Measurements from ENCODE around the gene C18orf32. TPM values are rescaled to one million over a fixed set of nuclear protein-coding genes. Genes with fewer than 3 reads are reported as not detected.
"Not testable (repeated sequence)": the region's sequence is repeated elsewhere in the genome, so short reads cannot be mapped to it uniquely, and the experiment has no call there.

C18orf32 gene
- polyA plus RNA-seq, 2 of the 4 experiments (the other 2 are of a cell fraction) = 12.7 to 59.1 TPM

- TF ChIP-seq, protein P1, sequence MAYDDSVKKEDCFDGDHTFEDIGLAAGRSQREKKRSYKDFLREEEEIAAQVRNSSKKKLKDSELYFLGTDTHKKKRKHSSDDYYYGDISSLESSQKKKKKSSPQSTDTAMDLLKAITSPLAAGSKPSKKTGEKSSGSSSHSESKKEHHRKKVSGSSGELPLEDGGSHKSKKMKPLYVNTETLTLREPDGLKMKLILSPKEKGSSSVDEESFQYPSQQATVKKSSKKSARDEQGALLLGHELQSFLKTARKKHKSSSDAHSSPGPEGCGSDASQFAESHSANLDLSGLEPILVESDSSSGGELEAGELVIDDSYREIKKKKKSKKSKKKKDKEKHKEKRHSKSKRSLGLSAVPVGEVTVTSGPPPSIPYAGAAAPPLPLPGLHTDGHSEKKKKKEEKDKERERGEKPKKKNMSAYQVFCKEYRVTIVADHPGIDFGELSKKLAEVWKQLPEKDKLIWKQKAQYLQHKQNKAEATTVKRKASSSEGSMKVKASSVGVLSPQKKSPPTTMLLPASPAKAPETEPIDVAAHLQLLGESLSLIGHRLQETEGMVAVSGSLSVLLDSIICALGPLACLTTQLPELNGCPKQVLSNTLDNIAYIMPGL (CRISPR knock-in tag; IDR thresholded peaks at IDR 0.05; ENCODE audit: borderline replicate concordance) = no peak
- TF ChIP-seq ZFP36 (IDR thresholded peaks at IDR 0.05; ENCODE audit: borderline replicate concordance, partially characterized antibody) (no peak), MAX (IDR thresholded peaks at IDR 0.05) (no peak), EHF (CRISPR knock-in tag; IDR thresholded peaks at IDR 0.05) (no peak), MAFK (IDR thresholded peaks at IDR 0.05; ENCODE audit: partially characterized antibody) (no peak), PHF8 (IDR thresholded peaks at IDR 0.05; ENCODE audit: borderline replicate concordance, low read depth) (no peak), SMC3 (IDR thresholded peaks at IDR 0.05) (peak; percentile 84), ZC3H11A (IDR thresholded peaks at IDR 0.05) (no peak), NR3C1 (IDR thresholded peaks at IDR 0.05) (no peak)
- TF ChIP-seq, protein P2, sequence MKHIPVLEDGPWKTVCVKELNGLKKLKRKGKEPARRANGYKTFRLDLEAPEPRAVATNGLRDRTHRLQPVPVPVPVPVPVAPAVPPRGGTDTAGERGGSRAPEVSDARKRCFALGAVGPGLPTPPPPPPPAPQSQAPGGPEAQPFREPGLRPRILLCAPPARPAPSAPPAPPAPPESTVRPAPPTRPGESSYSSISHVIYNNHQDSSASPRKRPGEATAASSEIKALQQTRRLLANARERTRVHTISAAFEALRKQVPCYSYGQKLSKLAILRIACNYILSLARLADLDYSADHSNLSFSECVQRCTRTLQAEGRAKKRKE (CRISPR knock-in tag; IDR thresholded peaks at IDR 0.05; ENCODE audit: low read depth) = no peak
Measured at GRCh38 chr18:49510393-49511115, 23.5 kb upstream of the C18orf32 start (continued).

DNA sequence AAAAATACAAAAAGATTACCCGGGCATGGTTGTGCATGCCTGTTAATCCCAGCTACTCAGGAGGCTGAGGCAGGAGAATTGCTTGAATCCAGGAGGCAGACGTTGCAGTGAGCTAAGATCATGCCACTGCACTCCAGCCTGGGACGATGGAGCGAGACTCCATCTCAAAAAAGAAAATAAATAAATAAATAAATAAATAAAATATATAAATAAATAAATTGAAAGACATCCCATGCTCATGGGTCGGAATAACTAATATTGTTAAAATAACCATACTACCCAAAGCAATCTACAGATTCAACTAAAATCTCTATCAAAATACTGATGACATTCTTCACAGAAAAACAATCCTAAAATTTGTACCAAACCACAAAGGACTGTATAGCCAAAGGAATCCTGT is 19.4 kb upstream of the C18orf32 start:
- WGBS (ENCODE audit: missing lambda C conversion rate) = 76% methylated on average over 5 of the region's 5 CpGs
- H3K27ac ChIP-seq; H3K9me3 ChIP-seq; ATAC-seq; H3K4me2 ChIP-seq; FAIRE-seq; H3K4me1 ChIP-seq; POLR2A ChIA-PET; DNase-seq (ENCODE audit: low read depth in 1 of 2, low spot score in 1 of 2); H3K4me3 ChIP-seq: not testable (repeated sequence)
- 0 out of 2 replicates have a peak, but pooled peaks have one; percentile 13 for TF ChIP-seq ZC3H11A (IDR thresholded peaks at IDR 0.05)
- CTCF ChIA-PET = interaction anchor here (11.3 kb wide), 1 partner anchor 352 kb away, joined by 176 read pairs; no protein-coding TSS in a partner anchor

GRCh38 chr18:49503931-49504330 is 16.9 kb upstream of the C18orf32 start:
- POLR2A ChIA-PET = interaction anchor here (0.7 kb wide), 2 partner anchors 10 to 307 kb away, joined by 8 to 9 read pairs; no protein-coding TSS in a partner anchor
- ATAC-seq (no peak), FAIRE-seq (no peak), DNase-seq (ENCODE audit: low read depth in 1 of 2, low spot score in 1 of 2) (no peak)
- H3K4me3 ChIP-seq = no peak overlapping the region
- no peaks in the 10 kb centered on the region for H3K4me1 ChIP-seq
- CTCF ChIA-PET = interaction anchor here (0.9 to 1.1 kb wide), 2 partner anchors 56 to 357 kb away, joined by 3 to 5 read pairs; no protein-coding TSS in a partner anchor
- TF ChIP-seq RNF2 (IDR thresholded peaks at IDR 0.05; ENCODE audit: borderline replicate concordance, low read depth) (no peak), CBX8 (IDR thresholded peaks at IDR 0.05) (no peak), HDAC2 (IDR thresholded peaks at IDR 0.05) (no peak), ZC3H11A (IDR thresholded peaks at IDR 0.05) (no peak), ZNF302 (CRISPR knock-in tag; IDR thresholded peaks at IDR 0.05) (no peak), JUNB (IDR thresholded peaks at IDR 0.05) (no peak), MAFK (IDR thresholded peaks at IDR 0.05; ENCODE audit: partially characterized antibody) (no peak), CEBPB (IDR thresholded peaks at IDR 0.05) (no peak), TFCP2L1 (CRISPR knock-in tag; IDR thresholded peaks at IDR 0.05) (no peak), CHD4 (IDR thresholded peaks at IDR 0.05; ENCODE audit: borderline replicate concordance) (no peak), RAD21 (conservative IDR thresholded peaks at IDR 0.05 in 1 of 2, IDR thresholded peaks at IDR 0.05 in 1 of 2) (no peak), HOXA7 (CRISPR knock-in tag; IDR thresholded peaks at IDR 0.05) (no peak), PBX3 (IDR thresholded peaks at IDR 0.05) (no peak), FOSL2 (IDR thresholded peaks at IDR 0.05) (no peak), FOSL2 (CRISPR knock-in tag; IDR thresholded peaks at IDR 0.05) (no peak), EHMT2 (IDR thresholded peaks at IDR 0.05; ENCODE audit: low read depth) (no peak)
- TF ChIP-seq, protein P3, sequence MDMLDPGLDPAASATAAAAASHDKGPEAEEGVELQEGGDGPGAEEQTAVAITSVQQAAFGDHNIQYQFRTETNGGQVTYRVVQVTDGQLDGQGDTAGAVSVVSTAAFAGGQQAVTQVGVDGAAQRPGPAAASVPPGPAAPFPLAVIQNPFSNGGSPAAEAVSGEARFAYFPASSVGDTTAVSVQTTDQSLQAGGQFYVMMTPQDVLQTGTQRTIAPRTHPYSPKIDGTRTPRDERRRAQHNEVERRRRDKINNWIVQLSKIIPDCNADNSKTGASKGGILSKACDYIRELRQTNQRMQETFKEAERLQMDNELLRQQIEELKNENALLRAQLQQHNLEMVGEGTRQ (IDR thresholded peaks at IDR 0.05) = no peak
- TF ChIP-seq, protein P2 (CRISPR knock-in tag; IDR thresholded peaks at IDR 0.05; ENCODE audit: low read depth) = no peak
- 55% methylated on average over 1 of the region's 1 CpG for WGBS (ENCODE audit: missing lambda C conversion rate)
- H3K9me3 ChIP-seq = no peaks in the 10 kb centered on the region
- no peak overlapping the region for H3K27ac ChIP-seq
- H3K4me2 ChIP-seq = no peak overlapping the region

All from A549 (cell line).